ENCODE results near the gene HPD. TPM values are rescaled to one million over a fixed set of nuclear protein-coding genes. Genes with fewer than 3 reads are reported as not detected.

The HPD gene
- total and polyA plus RNA-seq, 10 donors: 0.57 to 2.8 (median 1.0) TPM; not detected in 1

- TF ChIP-seq CTCF (IDR thresholded peaks at IDR 0.05 in 8 of 11, conservative IDR thresholded peaks at IDR 0.05 in 3 of 11) (peak in 1 of 11 experiments; percentile 3), POLR2AphosphoS5 (IDR thresholded peaks at IDR 0.05) (peak; percentile 55 to 80 (median 72)), POLR2A (IDR thresholded peaks at IDR 0.05) (peak in 1 of 3 donors; percentile 17)
- 0 to 2% (median 0%) methylated on average over 34 to 84 of the region's 84 CpGs for WGBS, 5 donors
- peak; percentile 96 for DNase-seq
- intact Hi-C loops (cut with DNase I; ENCODE audit: low total_unique reads): no loop called here
- no peaks in the 10 kb centered on the region for H3K9me3 ChIP-seq
- H3K4me3 ChIP-seq: peak overlapping the region; percentile 60 to 92 (median 68)
- H3K4me1 ChIP-seq: peaks cover 34 to 71% (median 53%) of the 10 kb centered on the region in 6 donors
- H3K27me3 ChIP-seq (replicated peaks in 1 of 7): no peaks in the 10 kb centered on the region
- H3K36me3 ChIP-seq: peaks cover 0 to 41% (median 18%) of the 10 kb centered on the region in 6 donors
- peak overlapping the region; percentile 99 to 100 (median 100) for H3K27ac ChIP-seq
Measured at GRCh38 chr12:121799842-121800693, 58.6 kb downstream of the HPD start.

GRCh38 chr12:121799156-121799841 is 59.4 kb downstream of the HPD start:
- H3K36me3 ChIP-seq: peaks cover 0 to 42% (median 18%) of the 10 kb centered on the region in 6 donors
- peak in 6 of 11 experiments; percentile 8 to 43 (median 20) for TF ChIP-seq CTCF (IDR thresholded peaks at IDR 0.05 in 8 of 11, conservative IDR thresholded peaks at IDR 0.05 in 3 of 11)
- peak in 2 of 3 donors; percentile 20 to 25 for TF ChIP-seq POLR2AphosphoS5 (IDR thresholded peaks at IDR 0.05)
- TF ChIP-seq POLR2A (IDR thresholded peaks at IDR 0.05): no peak
- peak overlapping the region; percentile 60 to 92 (median 68) for H3K4me3 ChIP-seq
- peak overlapping the region; percentile 99 to 100 (median 100) for H3K27ac ChIP-seq
- 15 to 36% (median 22%) methylated on average over 14 to 28 of the region's 30 CpGs for WGBS, 5 donors
- no peaks in the 10 kb centered on the region for H3K9me3 ChIP-seq
- DNase-seq: peak; percentile 89
- H3K4me1 ChIP-seq: peaks cover 42 to 75% (median 59%) of the 10 kb centered on the region in 6 donors
- intact Hi-C loops (cut with DNase I; ENCODE audit: low total_unique reads): no loop called here
- no peaks in the 10 kb centered on the region for H3K27me3 ChIP-seq (replicated peaks in 1 of 7)

DNA sequence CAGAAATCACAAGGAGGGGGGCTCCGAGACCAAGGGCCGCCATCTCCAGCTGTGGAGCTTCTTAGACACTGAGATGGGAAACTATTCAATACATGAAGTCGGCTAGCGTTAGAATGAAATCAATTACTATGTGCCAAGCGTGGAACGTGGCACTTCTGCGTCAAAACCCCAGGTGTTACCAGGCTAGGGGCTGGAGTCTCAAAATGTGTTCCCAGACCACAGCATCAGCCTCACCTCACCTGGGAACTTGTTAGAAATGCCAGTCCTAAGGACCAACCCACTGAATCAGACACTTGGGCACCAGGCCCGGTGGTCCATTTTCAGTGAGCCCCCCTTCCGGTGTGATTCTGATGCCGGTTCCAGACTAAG is 59.9 kb downstream of the HPD start:
- TF ChIP-seq POLR2A (IDR thresholded peaks at IDR 0.05) (no peak), POLR2AphosphoS5 (IDR thresholded peaks at IDR 0.05) (no peak)
- peak overlapping the region in 5 of 8 donors; percentile 60 to 92 (median 80) for H3K4me3 ChIP-seq
- intact Hi-C loops (cut with DNase I; ENCODE audit: low total_unique reads): no loop called here
- H3K4me1 ChIP-seq: peaks cover 45 to 80% (median 64%) of the 10 kb centered on the region in 6 donors
- DNase-seq: no peak
- WGBS, 5 donors: 68 to 73% (median 69%) methylated on average over 10 of the region's 10 CpGs
- H3K36me3 ChIP-seq: peaks cover 0 to 42% (median 18%) of the 10 kb centered on the region in 6 donors
- H3K27me3 ChIP-seq (replicated peaks in 1 of 7): no peaks in the 10 kb centered on the region
- H3K27ac ChIP-seq: peak overlapping the region; percentile 99 to 100 (median 100)
- no peaks in the 10 kb centered on the region for H3K9me3 ChIP-seq

GRCh38 chr12:121797937-121798786 is 60.5 kb downstream of the HPD start:
- TF ChIP-seq CTCF (IDR thresholded peaks at IDR 0.05 in 8 of 11, conservative IDR thresholded peaks at IDR 0.05 in 3 of 11) (no peak), POLR2AphosphoS5 (IDR thresholded peaks at IDR 0.05) (peak; percentile 18 to 69 (median 51)), POLR2A (IDR thresholded peaks at IDR 0.05) (no peak)
- intact Hi-C loops (cut with DNase I; ENCODE audit: low total_unique reads): no loop called here
- peak; percentile 85 for DNase-seq

More at GRCh38 chr12:121797937-121798786, 60.5 kb downstream of the HPD start:
- peak overlapping the region in 4 of 8 donors; percentile 3 to 92 (median 82) for H3K4me3 ChIP-seq
- peak overlapping the region; percentile 65 to 100 (median 100) for H3K27ac ChIP-seq
- peaks cover 0 to 42% (median 18%) of the 10 kb centered on the region in 6 donors for H3K36me3 ChIP-seq
- peaks cover 45 to 81% (median 68%) of the 10 kb centered on the region in 6 donors for H3K4me1 ChIP-seq
- 45 to 61% (median 54%) methylated on average over 14 to 19 of the region's 19 CpGs for WGBS, 5 donors
- no peaks in the 10 kb centered on the region for H3K9me3 ChIP-seq
- H3K27me3 ChIP-seq (replicated peaks in 1 of 7): no peaks in the 10 kb centered on the region
